SU-DHL-6 (cell line): Measurements from ENCODE around the gene ASPDH.
"Not testable (repeated sequence)": the region's sequence is repeated elsewhere in the genome, so short reads cannot be mapped to it uniquely, and the experiment has no call there.

Experiments used
- H2AFZ ChIP-seq: fragments of 200-600 bp; sonication (generic); 2 replicates; pipeline ENCODE4 v1.6.1; 2014; ENCODE audit warnings: low read depth, mild to moderate bottlenecking, moderate library complexity, mixed read lengths, antibody characterized with exemption, low read length; ENCODE audit not compliant: severe bottlenecking
- H3F3A ChIP-seq: fragments of 200-600 bp; shearing (Covaris generic); 2 replicates; pipeline ENCODE4 v1.6.0; 2016; ENCODE audit warnings: antibody characterized with exemption, mild to moderate bottlenecking; ENCODE audit not compliant: insufficient read depth
- H3K27ac ChIP-seq: fragments of 200-600 bp; sonication (generic); 2 replicates; pipeline ENCODE4 v1.5.1; 2016; ENCODE audit warnings: low read depth, mild to moderate bottlenecking, low read length, moderate library complexity, mixed read lengths
- H3K27me3 ChIP-seq: fragments of 200-600 bp; sonication (generic), shearing (Covaris generic); 2 replicates; pipeline ENCODE4 v1.6.0; 2014; ENCODE audit warnings: mild to moderate bottlenecking, low read length
- H3K36me3 ChIP-seq: fragments of 200-600 bp; sonication (generic); 2 replicates; pipeline ENCODE4 v1.6.1; 2014; ENCODE audit warnings: mild to moderate bottlenecking, low read length, mixed read lengths
- H3K4me2 ChIP-seq: fragments of 300-600, 200-600 bp; shearing (Covaris generic), sonication (generic); 2 replicates; pipeline ENCODE4 v1.6.0; 2014; ENCODE audit warnings: low read length, low read depth, mild to moderate bottlenecking; ENCODE audit not compliant: poor library complexity, severe bottlenecking
- H3K4me3 ChIP-seq: fragments of 200-600 bp; sonication (generic); 2 replicates; pipeline ENCODE4 v1.5.1; 2014; ENCODE audit warnings: antibody characterized with exemption, low read length, mild to moderate bottlenecking, mixed read lengths; ENCODE audit not compliant: insufficient read depth, poor library complexity, severe bottlenecking
- H3K79me2 ChIP-seq: fragments of 200-600 bp; sonication (generic); 2 replicates; pipeline ENCODE4 v1.6.1; 2014; ENCODE audit warnings: mild to moderate bottlenecking, low read length, moderate library complexity; ENCODE audit not compliant: insufficient read depth
- H3K9ac ChIP-seq: fragments of 200-600 bp; sonication (generic); 2 replicates; pipeline ENCODE4 v1.7.0; 2014; ENCODE audit warnings: mild to moderate bottlenecking, low read length
- H3K9me2 ChIP-seq: fragments of 200-600 bp; sonication (generic); replicated peaks from 2 replicates; pipeline ENCODE4 v1.6.1; 2014; ENCODE audit warnings: low read length; ENCODE audit not compliant: insufficient read depth
- H3K9me3 ChIP-seq: fragments of 200-600 bp; sonication (generic); 2 replicates; pipeline ENCODE4 v1.6.1; 2014; ENCODE audit warnings: low read length, mixed read lengths; ENCODE audit not compliant: insufficient read depth
- H4K20me1 ChIP-seq: fragments of 200-600 bp; sonication (generic); 2 replicates; pipeline ENCODE4 v1.6.1; 2014; ENCODE audit warnings: low read depth, mild to moderate bottlenecking, antibody characterized with exemption, low read length, moderate library complexity, mixed read lengths
- CTCF ChIP-seq: fragments of 200-600 bp; sonication (generic); IDR thresholded peaks from one replicate; pipeline ENCODE4 v1.5.1; 2017; ENCODE audit warnings: antibody characterized with exemption, mild to moderate bottlenecking, low read length, moderate library complexity; ENCODE audit not compliant: insufficient read depth, poor library complexity, severe bottlenecking
- EZH2phosphoT487 ChIP-seq: fragments of 200-600 bp; sonication (generic), shearing (Covaris generic); conservative IDR thresholded peaks from 2 replicates; pipeline ENCODE4 v1.6.1; 2018; ENCODE audit warnings: mild to moderate bottlenecking, antibody characterized with exemption, low read length, moderate library complexity, mixed read lengths

Gene ASPDH

GRCh38 chr19:50535672-50536187, 22.0 kb upstream of the ASPDH start:
- H3K9me3 ChIP-seq, result no peaks in the 10 kb centered on the region
- H3K27me3 ChIP-seq, result no peaks in the 10 kb centered on the region
- no peaks in the 10 kb centered on the region for H4K20me1 ChIP-seq
- H3K9ac ChIP-seq, result no peak overlapping the region
- no peak overlapping the region for H3K4me2 ChIP-seq
- H3K27ac ChIP-seq, result no peak overlapping the region
- no peaks in the 10 kb centered on the region for H3K36me3 ChIP-seq
- no peaks in the 10 kb centered on the region for H3F3A ChIP-seq
- no peak for TF ChIP-seq EZH2phosphoT487
- no peak for TF ChIP-seq CTCF
- no peak overlapping the region for H2AFZ ChIP-seq
- H3K9me2 ChIP-seq, result no peaks in the 10 kb centered on the region
- no peaks in the 10 kb centered on the region for H3K79me2 ChIP-seq
- no peak overlapping the region for H3K4me3 ChIP-seq

GRCh38 chr19:50534478-50534877, 20.8 kb upstream of the ASPDH start:
- no peaks in the 10 kb centered on the region for H3K79me2 ChIP-seq
- H3K4me2 ChIP-seq, result no peak overlapping the region
- H3K9me3 ChIP-seq, result no peaks in the 10 kb centered on the region
- no peaks in the 10 kb centered on the region for H3K9me2 ChIP-seq
- H3K4me3 ChIP-seq, result no peak overlapping the region
- H3K27ac ChIP-seq, result no peak overlapping the region
- no peaks in the 10 kb centered on the region for H4K20me1 ChIP-seq
- no peak for TF ChIP-seq CTCF
- TF ChIP-seq EZH2phosphoT487, result no peak
- H2AFZ ChIP-seq, result no peak overlapping the region
- no peak overlapping the region for H3K9ac ChIP-seq
- no peaks in the 10 kb centered on the region for H3F3A ChIP-seq
- no peaks in the 10 kb centered on the region for H3K36me3 ChIP-seq
- no peaks in the 10 kb centered on the region for H3K27me3 ChIP-seq

- no peak overlapping the region for H2AFZ ChIP-seq
- TF ChIP-seq CTCF, result no peak
- TF ChIP-seq EZH2phosphoT487, result no peak
- H3K4me2 ChIP-seq, result no peak overlapping the region
- no peaks in the 10 kb centered on the region for H3K9me2 ChIP-seq
- H3K4me3 ChIP-seq, result no peak overlapping the region
- no peaks in the 10 kb centered on the region for H3K79me2 ChIP-seq
- H3K9me3 ChIP-seq, result no peaks in the 10 kb centered on the region
- no peak overlapping the region for H3K9ac ChIP-seq
- no peaks in the 10 kb centered on the region for H3F3A ChIP-seq
- no peak overlapping the region for H3K27ac ChIP-seq
- no peaks in the 10 kb centered on the region for H3K27me3 ChIP-seq
- H3K36me3 ChIP-seq, result no peaks in the 10 kb centered on the region
- no peaks in the 10 kb centered on the region for H4K20me1 ChIP-seq
These were observed 19.2 kb upstream of the ASPDH start for GRCh38 chr19:50532952-50533351.

GRCh38 chr19:50531171-50531612, 17.5 kb upstream of the ASPDH start:
- H3K27ac ChIP-seq, result no peak overlapping the region
- H3K9me2 ChIP-seq, result no peaks in the 10 kb centered on the region
- H3K4me2 ChIP-seq, result no peak overlapping the region
- H3K27me3 ChIP-seq, result no peaks in the 10 kb centered on the region
- H4K20me1 ChIP-seq, result no peaks in the 10 kb centered on the region
- no peak overlapping the region for H2AFZ ChIP-seq
- H3F3A ChIP-seq, result no peaks in the 10 kb centered on the region
- no peak for TF ChIP-seq CTCF
- TF ChIP-seq EZH2phosphoT487, result no peak
- no peak overlapping the region for H3K4me3 ChIP-seq
- H3K36me3 ChIP-seq, result no peaks in the 10 kb centered on the region
- H3K79me2 ChIP-seq, result no peaks in the 10 kb centered on the region
- H3K9ac ChIP-seq, result no peak overlapping the region
- H3K9me3 ChIP-seq, result no peaks in the 10 kb centered on the region

- not testable (repeated sequence) for H4K20me1 ChIP-seq, H3K36me3 ChIP-seq, H3K9me3 ChIP-seq, H3K4me3 ChIP-seq, H3K9me2 ChIP-seq, H3F3A ChIP-seq, H2AFZ ChIP-seq, H3K9ac ChIP-seq, H3K27me3 ChIP-seq, H3K79me2 ChIP-seq, H3K4me2 ChIP-seq, H3K27ac ChIP-seq
These were observed 14.3 kb upstream of the ASPDH start for GRCh38 chr19:50528052-50528451.
